GM21825 (cell line): ENCODE measurements around the gene DYNC1I1.

Experiments
- ATAC-seq: cut with Tn5 transposase; IDR thresholded peaks from one replicate; pipeline ENCODE4 v1.9.1; 2021; ENCODE audit warnings: mild to moderate bottlenecking, moderate library complexity; ENCODE audit not compliant: unreplicated experiment

DYNC1I1 gene

DNA sequence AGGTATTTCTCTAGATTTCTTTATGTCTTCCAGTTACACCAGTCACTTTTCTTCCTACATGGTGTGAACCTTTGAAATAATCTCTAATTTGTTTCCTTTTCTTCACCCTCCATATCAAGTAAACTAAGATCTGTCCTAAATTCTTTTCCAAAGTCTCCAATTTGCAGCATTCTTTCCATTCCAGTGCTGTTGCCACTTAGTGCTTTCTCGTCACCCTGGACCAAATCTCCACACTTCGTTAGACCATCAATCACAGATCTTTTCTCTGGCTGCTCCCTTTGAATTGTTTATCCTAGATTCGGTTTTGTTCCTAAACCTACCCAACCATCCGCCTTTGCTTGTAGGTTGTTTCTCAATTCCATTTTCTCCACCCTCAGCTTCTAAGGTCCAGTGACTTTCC is 74.7 kb downstream of the DYNC1I1 start:
- ATAC-seq = no peak

DNA sequence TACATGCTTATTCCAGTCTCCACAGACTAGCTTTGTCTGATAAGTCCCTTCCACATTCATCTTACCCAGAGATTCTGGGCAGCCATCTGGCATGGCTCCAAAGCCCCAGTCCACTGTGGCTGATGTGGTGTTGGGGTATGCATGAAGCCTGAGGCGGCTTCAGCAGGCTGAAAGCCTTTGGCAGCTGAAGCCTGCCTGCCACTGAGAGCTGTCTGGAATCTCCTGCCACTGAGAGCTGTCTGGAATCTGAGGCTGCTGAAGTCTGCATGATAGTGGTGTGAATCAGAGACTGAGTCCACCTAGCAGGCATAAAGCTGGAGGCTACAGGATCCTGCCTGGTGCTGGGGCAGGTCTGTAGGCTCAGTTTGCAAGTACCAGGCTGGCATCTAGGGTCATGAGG is 87.1 kb downstream of the DYNC1I1 start:
- ATAC-seq = no peak

DNA sequence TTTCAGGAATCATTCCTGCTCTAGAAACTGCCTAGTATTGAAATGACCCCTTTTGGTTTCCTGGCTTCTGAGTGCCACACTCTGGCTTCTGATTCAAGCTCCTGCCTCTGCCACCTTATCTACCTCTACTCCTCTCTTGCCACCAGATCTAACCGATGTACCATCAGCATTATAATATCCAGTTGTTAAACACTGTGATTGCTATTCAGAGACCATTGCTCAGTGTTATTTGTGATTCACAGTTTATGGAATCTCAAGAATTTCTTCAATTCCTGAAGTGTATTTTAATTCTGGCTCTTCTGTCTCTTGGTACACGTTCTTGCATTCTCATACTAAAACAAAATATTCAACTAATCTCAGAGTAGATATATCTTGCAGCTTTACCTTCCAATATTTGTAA is 88.7 kb downstream of the DYNC1I1 start:
- ATAC-seq = no peak

DNA sequence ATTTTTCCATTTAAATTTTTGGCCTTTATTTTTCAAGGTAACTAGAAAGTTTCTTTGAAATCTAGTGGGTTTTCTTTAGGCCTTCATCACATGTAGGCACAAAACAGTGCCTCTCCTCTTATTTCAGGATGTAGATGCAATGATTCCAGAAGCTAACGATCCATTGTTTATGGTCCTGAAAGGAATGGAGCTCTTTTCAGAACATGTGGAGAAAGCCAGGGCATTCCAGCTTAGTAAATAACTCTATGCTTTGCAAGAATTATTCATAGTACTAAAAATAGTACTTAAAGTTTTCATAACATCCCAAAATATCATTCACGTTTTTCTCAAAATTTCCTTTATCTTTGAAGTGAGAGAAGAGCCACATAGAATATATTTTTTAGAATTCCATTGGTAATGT is 91.3 kb downstream of the DYNC1I1 start:
- ATAC-seq = no peak

DNA sequence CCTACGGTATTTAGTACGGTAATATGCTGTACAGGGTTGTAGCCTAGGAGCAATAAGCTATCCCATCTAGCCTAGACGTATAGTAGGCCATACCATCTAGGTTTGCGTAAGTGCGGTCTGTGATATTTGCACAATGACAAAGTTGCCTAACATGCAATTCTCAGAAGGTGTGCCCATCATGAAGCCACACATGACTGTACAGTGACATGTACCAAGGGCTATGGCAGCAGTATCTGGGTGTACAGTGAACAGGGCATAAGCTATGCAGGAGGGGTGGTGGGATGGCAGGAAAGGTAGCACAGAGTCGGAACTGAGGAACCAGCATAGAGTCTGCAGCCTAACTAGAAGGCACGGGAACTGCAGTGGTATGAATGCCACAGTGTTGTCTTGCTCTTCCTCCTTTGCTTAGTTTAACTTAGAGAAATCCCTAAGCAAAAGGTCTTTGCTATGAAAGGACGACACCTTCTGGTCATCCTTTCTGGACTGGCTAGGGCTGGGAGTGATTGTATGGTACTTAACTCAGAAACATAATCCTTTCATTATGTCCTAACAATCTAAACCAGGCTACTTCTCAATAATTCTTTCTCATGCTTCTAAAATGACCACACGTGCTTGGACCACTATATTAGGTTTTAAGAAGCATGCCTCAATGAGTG is 93.5 kb downstream of the DYNC1I1 start:
- no peak for ATAC-seq

DNA sequence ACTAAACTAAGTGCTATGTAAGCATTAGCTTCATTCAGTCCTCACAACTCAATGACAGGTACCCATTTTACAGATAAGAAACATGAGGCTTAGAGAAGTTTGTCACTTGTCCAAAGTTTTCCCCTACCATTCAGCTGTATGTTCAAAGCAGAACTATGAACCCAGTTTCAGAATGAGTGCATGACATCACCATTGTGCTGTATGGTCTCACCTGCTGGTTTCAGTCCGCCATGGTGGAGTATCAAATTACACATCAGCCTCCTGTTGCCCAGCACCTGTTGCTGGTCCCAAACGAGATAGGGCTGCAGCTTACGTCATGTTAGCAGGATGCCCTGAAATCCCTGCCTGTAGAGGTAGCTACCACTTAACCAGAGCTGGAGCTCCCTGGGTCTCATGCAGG is 95.0 kb downstream of the DYNC1I1 start:
- peak; percentile 79 for ATAC-seq

DNA sequence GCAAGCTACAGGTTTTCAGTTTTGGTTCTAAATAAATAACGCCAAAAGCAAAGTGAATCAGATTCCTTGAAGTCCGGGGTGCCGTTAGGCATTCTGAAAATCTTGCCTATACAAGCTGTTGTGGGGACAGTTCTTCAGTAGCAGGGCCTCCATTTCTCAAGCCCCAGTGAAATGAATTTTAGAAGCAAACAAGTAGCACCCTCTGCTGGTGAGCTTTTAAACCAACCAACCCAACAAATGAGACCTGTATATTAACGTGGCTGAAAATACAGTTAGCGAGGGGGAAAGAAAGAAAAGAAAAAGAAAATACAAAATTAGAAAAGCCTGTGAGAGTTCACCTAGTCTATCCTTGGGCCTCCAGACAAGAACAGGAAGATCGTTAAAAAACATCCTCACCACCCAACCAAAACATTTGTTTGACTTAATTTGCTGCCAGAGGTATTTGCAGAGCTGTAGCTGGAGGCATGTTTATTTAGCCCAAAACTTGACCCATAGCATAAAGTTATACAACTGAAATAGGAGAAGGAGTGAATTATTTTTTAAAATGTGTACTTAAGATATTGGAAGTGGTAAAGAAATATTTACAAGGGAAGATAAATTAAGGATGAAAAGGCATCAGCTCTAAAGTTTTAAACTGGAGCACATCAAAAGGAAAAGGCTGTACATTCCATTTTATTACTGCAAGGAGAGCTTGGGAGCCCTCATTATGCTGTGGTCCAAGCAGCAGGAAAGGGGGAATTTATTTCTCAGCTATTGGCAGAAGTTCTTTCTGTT is 98.9 kb downstream of the DYNC1I1 start:
- ATAC-seq = no peak

DNA sequence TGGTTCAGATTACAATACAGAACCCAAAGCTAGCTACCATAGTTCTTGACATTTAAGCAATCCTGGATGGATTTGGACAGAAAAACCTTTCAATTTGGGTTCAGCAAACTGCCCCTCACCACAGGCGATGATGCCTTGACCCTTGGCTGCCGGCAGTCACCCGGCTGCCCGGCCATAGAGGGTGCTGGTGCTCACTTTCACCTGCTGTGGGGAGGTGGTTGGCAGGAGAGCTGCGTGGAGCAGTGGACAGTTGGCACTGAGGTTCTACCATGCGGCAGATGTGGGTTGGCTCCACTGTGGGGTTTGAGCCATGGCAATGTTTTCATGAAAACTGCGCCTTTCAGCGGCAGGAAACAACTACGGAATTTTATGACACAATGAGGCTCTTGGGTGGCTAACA is 99.5 kb downstream of the DYNC1I1 start:
- no peak for ATAC-seq

DNA sequence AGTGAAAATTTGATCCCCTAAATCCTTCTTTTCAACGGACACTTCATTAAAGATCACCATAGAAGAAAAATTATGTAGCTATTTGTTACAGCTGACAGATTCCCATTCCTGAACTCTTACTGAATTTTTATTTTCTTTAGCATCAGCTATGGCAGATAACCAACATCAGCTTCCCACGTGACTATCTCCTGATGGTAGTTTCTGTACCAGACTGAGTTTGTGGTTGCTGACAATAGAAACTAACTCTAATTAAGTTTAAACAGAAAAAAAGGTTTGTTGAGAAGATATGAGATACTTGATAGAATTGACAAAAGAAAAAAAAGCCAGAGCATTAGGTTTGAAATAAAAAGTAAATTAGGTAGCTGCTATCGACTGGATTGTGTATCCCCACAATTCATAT is 101.8 kb downstream of the DYNC1I1 start:
- ATAC-seq = no peak

DNA sequence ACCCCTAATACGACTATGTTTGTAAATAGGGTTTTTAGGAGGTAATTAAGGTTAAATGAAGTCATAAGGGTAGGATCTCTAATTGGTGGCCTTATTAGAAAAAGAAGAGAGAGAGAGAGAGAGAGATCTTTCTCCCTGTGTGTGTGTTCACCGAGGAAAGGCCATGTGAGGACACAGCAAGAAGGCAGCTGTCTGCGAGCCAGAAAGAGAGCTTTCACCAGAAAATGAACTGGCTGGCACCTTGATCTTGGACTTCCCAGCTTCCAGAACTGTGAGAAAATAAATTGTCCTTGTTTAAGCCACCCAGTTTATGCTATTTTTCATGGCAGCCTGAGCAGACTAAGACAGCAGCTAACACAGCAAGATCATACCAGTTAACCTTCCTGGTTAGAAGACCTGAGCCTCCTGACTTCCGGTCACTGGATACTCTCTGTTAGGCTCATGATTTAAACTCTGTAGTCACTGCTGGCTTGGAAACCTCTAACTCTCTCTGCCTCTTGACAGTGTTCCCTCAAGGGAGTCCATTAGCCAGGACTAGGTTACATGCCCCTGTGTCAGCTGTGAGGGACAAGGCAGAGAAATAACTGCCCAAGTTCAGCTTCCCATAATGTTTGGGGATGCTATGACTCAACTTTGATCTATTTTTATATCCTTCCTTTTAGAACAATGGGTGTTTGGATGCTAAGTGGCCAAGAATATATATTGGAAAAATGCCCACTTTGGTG is 102.3 kb downstream of the DYNC1I1 start:
- ATAC-seq = no peak

DNA sequence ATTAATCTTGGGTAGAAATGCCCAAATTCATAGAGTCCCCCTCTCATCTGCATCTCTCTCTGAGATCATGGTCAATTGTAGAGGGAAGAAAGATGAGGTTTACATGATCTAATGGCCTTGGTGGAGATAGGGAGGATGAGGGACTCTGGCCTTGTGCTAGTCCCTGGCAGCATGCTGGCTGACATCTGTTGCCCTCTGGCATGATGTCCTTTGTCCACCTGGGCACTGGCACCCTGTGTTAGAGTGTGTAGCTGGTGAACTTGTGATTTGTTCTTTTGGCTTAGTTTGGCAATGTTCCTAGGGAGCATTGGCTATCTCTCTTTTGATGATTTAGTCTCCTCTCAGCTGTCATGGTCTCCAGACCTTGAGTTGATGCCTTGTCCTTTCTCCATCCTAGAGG is 103.2 kb downstream of the DYNC1I1 start:
- ATAC-seq = no peak

DNA sequence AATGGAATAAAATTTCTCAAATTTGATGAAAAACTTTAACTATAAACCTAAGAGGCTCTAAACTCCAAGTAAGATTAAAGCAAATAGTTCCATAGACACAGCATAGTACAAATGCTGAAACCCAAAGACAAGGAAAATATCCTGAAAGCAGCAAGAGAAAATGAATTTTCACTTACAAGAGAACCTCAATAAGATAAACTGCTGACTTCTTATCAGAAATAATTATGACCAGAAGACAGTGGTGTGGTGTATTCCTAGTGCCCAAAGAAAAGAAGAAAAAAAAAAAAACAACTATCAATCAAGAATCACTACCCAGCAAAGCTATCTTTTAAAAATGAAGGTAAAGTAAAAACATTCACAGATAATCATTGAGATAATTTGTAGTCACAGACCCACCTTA is 106.3 kb downstream of the DYNC1I1 start:
- ATAC-seq = no peak

DNA sequence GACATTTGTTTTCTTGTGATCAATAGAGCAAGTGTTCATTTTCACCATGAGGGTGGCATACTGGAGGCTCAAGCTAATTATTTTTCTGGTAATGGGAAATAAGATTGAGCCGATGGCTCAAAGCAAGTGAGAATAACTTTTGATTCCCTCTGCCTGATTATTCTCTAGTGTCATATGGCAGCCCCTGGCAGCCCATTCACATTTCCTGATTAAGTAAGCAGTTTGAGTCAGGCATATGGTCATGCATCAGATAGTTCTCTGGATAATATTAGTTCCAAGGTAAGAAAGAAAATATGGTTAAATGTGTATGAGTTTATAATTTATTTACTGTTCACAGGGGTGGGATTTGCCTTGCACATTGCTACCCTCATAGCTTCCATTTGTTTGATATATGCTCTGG is 109.2 kb downstream of the DYNC1I1 start:
- no peak for ATAC-seq

DNA sequence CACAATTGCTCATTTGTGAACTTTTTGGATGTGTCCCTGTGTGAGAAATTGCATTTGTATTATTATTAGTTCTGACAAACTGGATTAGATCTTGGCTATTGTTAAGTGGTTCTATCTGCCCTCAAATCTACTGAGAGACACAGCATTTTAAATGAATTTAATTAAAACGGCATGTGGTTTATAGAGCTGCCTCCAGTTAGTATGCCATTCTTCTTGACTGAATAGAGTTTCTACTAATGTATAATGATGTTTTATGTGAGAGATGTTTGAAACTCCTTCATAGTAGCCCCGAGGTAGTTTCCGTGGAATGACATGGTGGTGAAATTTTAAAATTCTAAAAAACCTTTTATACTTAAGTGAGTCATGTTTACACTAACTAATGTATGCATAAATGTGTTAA is 110.9 kb downstream of the DYNC1I1 start:
- no peak for ATAC-seq

DNA sequence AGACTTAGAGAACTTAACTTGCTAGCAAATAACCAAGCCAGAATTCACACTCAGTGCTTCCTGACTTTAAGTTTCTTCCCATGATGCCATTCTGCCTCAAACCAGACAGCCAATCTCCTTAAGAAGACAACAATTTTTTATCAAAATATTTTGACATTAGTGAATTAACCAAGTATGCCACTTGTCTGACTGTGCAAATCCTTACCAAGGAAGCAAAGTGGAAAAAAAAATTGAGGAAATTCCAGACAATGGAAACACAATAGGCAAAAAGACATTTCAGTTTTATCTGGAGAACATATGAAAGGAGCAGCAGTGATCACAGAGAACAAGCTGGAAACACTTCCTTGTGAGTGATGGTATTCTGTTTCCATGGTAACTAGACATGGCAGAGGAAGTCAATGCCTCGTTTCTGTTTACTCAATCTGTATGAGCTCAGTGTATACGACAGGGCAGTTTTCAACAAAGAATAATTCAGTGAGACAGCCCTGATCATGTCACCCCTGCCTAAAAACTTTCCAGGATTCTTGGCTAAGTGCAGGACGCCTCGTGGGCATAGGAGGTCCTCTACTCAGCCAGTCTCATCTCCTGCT is 114.2 kb downstream of the DYNC1I1 start:
- no peak for ATAC-seq

DNA sequence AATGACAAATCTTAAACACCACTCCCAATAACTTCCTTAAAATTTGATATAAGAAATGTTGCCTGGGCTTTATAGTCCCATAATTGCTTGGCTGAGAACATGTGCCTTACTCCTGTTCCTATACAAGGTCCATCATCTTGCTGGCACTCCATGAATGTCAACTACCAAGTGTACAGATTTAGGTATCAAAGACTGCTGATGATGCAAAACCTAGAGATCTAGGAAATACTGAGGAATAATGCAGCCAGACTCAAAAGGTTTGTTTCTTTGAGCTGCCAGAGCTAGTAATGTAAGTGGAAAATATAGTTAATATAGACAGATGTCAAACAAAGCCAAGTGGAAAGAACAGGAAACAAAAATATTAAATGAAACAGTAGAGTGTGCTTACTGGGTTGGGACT is 121.1 kb downstream of the DYNC1I1 start:
- no peak for ATAC-seq

DNA sequence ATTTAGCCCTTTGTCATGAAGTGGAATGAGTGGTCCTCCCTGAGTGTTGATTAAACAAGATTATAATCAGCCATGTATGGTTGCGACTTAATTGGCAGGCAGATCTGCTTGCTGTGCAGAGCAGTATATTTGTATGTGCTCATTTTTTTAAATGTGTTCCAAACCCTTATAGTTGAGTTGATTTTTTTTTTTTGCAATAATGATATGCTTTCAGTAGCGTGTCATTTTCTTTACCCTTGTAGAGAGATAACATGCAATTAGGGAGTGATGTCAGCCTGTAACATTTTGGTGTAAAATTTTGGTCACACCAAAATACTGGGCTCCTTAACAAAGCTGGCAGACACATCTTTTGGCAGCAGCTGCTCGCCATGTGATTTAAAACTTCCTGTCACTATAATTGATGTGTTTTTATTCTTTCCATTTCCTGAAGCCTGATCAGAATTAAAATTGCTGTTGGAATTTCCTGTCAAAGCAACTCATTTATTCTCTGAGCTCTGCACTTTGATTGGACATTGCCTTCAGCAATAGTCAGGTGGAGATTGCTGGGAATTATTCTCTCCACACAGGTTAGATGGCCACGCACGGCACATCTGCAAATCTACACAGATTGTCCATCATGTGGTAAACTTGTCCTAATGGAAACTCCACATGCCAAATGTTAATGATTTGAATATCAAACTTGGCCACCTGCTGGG is 125.3 kb downstream of the DYNC1I1 start:
- no peak for ATAC-seq

DNA sequence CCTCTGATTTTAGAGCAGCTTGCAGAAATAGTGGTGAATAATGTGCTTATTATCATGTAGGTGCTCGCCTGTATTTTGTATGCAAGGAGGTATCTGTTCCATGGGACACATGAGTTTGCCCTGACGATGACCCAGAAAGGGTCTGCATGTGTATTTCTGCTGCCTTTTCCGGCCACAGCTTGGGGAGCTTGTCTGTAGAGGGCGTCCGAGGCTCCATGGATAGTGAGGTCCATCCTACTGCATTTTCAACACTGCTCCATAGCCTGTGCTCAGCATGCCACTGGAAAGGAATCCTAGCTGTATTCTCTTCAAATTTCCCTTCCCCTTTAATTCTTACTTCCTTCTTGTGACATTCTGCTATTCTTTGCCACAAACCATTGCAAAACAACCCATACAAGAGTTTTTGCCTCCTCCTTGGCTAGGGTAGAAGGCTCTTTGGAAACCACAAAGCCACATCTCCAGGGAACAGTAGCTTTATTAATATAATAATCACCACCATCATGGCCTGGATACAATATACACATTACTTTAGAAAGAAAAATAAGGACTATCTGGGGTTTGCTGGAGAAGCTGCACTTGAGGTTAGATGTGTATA is 127.7 kb downstream of the DYNC1I1 start:
- ATAC-seq = no peak

DNA sequence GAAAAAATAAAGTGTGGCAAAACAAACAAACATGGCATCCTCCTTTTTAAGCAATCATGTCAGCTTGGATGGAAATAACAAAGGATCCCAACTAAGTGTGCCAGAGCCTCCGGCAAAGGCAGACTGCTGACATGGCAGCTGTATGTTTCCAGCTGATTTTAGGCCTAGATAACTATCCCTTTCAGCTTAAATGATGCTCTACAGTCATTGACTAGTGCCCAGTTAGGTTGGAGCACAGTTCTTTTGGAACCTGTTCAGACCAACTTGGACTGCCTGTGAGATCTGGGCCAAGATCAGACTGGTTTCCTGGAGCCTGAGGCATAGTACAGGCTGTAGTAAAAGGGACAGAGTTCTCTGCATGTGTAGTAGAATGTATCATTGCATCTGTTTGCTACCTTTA is 128.7 kb downstream of the DYNC1I1 start:
- ATAC-seq = no peak

DNA sequence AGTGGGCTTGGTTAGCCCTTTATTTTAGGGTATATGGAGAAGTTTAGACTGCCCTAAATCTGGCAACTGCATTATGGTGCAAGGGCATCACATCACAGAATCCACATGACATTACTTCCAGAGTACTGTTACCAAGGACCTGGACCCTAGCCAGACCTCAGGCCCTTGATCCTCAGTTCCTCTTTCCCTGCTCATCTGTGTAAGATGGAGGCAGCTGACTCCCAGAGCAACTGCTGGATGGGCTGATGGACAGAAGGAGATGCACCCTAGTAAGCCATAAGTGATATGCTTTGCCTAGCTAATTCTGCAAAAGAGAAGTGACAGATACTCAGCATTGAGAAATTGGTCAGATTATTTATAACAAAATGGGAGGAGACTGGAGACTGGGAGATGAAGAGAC is 131.7 kb downstream of the DYNC1I1 start:
- no peak for ATAC-seq

DNA sequence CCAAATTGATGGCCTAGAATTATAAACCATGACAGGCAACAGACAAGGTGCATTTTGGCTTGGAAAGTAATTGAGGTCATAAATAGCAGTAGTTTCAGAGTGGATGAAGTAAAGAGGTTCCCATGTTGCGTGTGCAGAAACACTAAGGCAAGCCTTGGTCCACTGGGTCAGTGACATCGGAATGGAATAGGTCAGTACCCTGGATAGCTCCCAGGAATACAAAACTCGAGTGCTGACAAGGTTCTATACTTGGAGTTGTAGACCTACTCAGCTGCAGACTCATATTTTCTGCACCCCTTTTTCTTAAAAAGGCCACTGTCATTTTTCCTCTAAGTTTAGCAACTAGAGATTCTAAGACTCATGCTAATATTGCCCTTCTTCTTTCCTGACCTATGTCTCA is 132.8 kb downstream of the DYNC1I1 start:
- no peak for ATAC-seq
